GM18951 (cell line): ENCODE measurements around the gene C19orf12.

Source experiments
- POLR2A ChIP-seq: IDR thresholded peaks from 4 replicates; pipeline ENCODE4 v1.6.1; 2011; ENCODE audit warnings: mild to moderate bottlenecking; ENCODE audit not compliant: insufficient read length, insufficient read depth; ENCODE audit errors: extremely low read depth
- in situ Hi-C: fragments of 300-500 bp; cut with MboI; formaldehyde crosslinking; loops from one replicate; pipeline ENCODE4 v1.12.0; 2022; ENCODE audit warnings: low sequenced_read_pairs, mixed read lengths, inconsistent platforms; ENCODE audit not compliant: unreplicated experiment

Gene C19orf12

GRCh38 chr19:29715701-29716581 is 880 bp upstream of the C19orf12 start:
- in situ Hi-C loops: loop anchor here (25.0 kb wide), 1 partner anchor 1929 kb away; no protein-coding TSS in a partner anchor
- TF ChIP-seq POLR2A: no peak

GRCh38 chr19:29714371-29714952 is 599 bp downstream of the C19orf12 start:
- TF ChIP-seq POLR2A: no peak
- in situ Hi-C loops: loop anchor here (25.0 kb wide), 1 partner anchor 1927 kb away; no protein-coding TSS in a partner anchor

GRCh38 chr19:29712744-29713516 is 2.1 kb downstream of the C19orf12 start:
- in situ Hi-C loops: loop anchor here (25.0 kb wide), 1 partner anchor 1926 kb away; no protein-coding TSS in a partner anchor
- TF ChIP-seq POLR2A: no peak

GRCh38 chr19:29711584-29712132 is 3.4 kb downstream of the C19orf12 start:
- no peak for TF ChIP-seq POLR2A
- in situ Hi-C loops: loop anchor here (25.0 kb wide), 1 partner anchor 1924 kb away; no protein-coding TSS in a partner anchor

DNA sequence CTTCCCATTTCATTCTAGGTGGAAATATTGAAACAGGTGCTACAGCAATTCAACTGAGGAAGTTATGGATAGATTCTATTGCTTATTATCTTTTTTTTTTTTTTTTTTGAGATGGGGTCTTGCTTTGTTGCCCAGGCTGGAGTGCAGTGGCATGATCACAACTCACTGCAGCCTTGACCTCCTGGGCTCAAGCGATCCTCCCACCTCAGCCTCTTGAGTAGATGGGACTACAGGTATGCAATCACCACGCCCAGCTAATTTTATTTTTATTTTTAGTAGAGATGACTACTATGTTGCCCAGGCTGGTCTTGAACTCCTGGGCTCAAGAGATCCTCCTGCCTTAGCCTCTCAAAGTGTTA is 5.6 kb downstream of the C19orf12 start:
- in situ Hi-C loops: loop anchor here (10.0 to 25.0 kb wide), 2 partner anchors 95 to 1922 kb away; no protein-coding TSS in a partner anchor

DNA sequence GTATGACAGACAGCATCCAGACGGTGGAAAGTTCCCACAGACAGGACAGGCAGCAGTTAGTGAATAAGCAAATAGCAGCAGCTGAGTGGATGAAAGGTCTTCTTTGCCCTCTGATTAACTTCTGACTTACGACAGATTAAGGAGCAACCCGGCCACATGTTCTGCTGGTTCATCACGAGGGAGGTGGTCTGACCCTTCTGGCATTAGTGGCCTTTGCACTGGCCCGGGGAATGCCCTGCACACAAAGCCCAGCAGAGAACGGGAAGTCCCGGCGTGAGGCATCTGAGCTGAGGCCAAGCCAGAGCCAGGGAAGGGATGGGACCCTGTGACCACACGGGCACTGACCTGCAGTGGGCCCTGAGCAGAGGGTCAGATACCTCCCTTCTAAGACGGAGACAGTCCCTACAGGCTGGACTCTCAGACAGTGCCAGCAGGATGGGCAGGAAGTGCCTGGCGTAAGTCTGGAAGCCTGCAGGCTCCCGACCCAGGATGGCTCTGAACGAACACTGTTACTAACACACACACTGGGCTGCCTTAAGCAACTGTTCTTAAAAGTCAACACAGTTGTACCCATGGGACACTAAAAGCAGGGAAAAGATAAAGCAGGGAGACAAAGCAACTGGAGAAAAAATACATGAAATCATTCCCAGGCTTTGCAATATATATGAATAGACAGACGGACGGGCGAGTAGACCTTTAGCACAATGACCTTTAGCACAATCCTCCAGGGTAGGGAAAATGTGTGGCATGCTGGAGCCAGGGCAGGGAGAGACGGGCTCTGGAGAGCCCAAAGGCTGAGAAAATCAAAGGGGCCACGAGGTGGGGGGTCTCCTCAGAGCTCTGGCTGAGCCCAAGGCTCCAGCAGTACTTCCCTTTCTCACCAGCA is 6.3 kb downstream of the C19orf12 start:
- TF ChIP-seq POLR2A: no peak
- in situ Hi-C loops: loop anchor here (10.0 to 25.0 kb wide), 2 partner anchors 94 to 1921 kb away; no protein-coding TSS in a partner anchor

DNA sequence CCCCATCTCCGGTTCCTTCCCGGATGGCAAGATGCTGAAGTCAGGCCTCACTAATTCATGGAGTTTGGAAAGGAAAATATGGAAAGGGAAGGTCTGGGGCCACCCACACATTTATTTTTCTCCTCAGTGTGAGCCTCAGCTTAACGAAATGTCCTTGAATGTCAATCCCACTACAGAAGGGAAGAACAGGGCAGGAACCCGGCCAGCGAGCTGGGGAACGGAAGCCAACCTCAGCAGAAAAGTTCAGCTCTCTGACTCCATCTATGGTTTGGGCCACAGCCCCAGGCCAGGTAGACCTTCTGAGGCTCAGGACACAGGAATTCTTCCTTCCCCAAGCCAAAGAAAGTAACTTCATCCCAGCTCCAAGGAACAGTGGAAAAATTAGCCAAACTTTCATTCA is 8.4 kb downstream of the C19orf12 start:
- in situ Hi-C loops: loop anchor here (10.0 to 25.0 kb wide), 2 partner anchors 92 to 1919 kb away; no protein-coding TSS in a partner anchor

DNA sequence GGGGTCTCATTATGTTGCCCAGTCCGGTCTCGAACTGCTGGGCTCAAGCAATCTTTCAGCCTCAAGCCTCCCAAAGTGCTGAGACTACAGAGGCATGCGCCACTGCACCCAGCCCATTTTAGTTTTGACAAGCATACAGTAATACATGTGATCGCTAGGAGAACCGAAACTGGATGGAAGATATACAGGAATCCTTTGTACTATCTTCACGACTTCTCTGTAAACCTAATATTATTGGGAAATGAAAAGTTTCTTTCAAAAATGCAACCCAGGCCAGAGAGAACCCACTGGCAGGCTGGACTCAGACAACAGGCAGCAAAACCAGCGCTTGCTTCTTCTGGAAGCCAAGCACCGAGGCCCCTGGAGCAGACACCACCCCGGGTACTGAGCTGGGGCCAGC is 9.4 kb downstream of the C19orf12 start:
- in situ Hi-C loops: loop anchor here (10.0 to 25.0 kb wide), 2 partner anchors 91 to 1918 kb away; no protein-coding TSS in a partner anchor

More for the DNA sequence above, 8.4 kb downstream of the C19orf12 start:
- no peak for TF ChIP-seq POLR2A

DNA sequence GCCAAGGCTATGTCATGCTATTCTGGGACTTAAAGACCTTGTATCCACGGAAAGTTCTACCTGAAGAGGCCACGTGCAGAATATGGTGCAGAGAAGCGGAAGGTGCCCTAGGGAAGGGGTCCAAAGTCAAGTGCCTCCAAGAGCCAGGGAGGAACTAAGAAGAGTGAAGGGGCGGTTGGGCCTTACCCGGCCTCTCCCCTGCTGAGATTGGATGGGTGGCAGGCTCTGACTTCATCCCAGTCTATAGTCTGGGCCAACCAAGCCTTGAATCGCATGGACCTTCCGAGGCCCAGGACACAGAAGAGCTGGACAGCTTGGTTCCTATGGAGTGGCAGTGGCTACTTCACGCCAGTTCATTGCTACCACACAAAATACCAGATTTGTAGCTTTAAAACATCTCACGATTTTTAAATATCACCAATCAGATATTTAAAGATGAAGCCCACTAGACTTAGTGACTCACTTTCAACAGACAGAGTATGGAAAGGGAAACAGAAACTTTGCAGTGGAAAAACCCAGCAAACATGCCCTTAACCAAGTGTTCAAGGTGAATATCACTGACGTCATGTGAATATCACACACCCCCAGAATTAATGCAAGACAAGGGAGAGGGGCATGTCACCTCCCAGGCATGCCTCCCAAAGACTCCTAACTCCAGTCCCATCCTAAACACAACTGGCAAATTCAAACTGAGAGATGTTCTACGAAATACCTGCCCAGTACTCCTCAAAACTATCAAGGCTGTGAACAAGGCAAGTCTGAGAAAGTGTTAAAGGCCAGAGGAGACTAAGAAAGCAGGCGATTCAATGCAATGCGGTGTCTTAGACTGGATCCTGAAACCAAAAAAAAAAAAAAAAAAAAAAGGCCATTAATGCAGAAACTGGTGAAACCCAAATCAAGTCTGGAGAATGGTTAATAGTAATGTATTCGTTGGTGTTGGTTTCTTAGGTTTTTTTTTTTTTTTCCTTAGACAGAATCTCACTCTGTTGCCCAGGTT is 10.2 kb downstream of the C19orf12 start:
- in situ Hi-C loops: loop anchor here (10.0 to 25.0 kb wide), 2 partner anchors 90 to 1918 kb away; no protein-coding TSS in a partner anchor
- no peak for TF ChIP-seq POLR2A

More for the DNA sequence above, 9.4 kb downstream of the C19orf12 start:
- TF ChIP-seq POLR2A: no peak

DNA sequence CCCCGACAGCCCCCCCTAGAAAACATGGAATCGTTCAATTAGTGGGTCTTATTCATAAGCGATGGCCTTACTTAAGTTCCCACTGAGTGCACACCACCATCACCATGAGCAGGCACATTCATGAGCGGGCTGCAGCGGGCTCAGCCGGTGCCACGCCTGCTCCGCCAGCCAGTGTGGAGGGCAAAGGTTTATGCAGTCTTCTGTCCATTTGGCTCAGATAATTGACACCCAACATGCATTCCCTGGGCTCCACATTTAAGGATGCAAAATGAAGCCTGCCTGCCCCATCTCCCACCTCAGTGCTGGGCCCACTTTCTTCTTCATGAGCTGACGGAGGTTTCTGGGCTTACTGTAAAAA is 12.1 kb downstream of the C19orf12 start:
- no peak for TF ChIP-seq POLR2A
- in situ Hi-C loops: loop anchor here (10.0 to 25.0 kb wide), 2 partner anchors 88 to 1916 kb away; no protein-coding TSS in a partner anchor
